Measurements from ENCODE around the gene C1GALT1.
"Not testable (repeated sequence)": the region's sequence is repeated elsewhere in the genome, so short reads cannot be mapped to it uniquely, and the experiment has no call there.

C1GALT1 gene

DNA sequence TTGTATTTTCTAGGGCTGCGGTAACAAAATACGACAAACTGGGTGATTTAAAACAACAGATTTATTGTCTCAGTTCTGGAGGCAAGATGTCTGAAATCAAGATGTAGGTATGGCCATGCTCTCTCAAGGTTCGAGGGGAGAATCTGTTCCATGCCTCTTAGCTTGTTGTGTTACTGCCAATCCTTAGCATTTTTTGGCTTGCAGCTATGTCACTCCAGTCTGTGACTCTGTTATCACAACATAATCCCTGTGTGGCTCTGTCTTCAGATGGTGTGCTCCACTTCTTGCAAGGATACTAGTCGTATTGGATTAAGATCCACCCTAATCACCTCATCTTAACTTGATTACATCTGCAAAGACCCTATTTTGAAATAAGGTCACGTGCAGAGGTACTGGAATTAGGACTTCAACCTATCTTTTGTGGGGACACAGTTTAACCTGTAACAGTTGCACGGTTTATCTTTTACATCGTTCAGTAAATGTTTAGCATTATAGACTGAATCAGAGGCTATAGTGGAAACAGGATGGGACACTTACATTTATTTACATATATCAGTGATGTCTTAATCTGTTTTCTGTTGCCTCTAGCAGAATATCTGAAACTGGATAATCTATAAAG, 3.1 kb downstream of the C1GALT1 start:
- Histone ChIP-seq H3K9me3 (replicated peaks; ENCODE audit: low read length) (no peaks in the 10 kb centered on the region), H3K36me3 (ENCODE audit: insufficient read depth, low read length) (peaks cover 18% of the 10 kb centered on the region), H3K27me3 (ENCODE audit: control insufficient read depth, insufficient read depth, low read length) (no peaks in the 10 kb centered on the region), H3K9ac (ENCODE audit: low read depth, low read length) (peak overlapping the region; percentile 95), H3K4me2 (ENCODE audit: low read length) (peak overlapping the region; percentile 81), H3K4me1 (ENCODE audit: control insufficient read depth, insufficient read depth, low read length) (peaks cover 46% of the 10 kb centered on the region), H3K4me3 (ENCODE audit: low read length) (peak overlapping the region; percentile 93)

- Histone ChIP-seq H3K4me1 (ENCODE audit: control insufficient read depth, insufficient read depth, low read length) (peaks cover 36% of the 10 kb centered on the region), H3K36me3 (ENCODE audit: insufficient read depth, low read length) (peaks cover 29% of the 10 kb centered on the region), H3K9me3 (replicated peaks; ENCODE audit: low read length) (no peaks in the 10 kb centered on the region), H3K27me3 (ENCODE audit: control insufficient read depth, insufficient read depth, low read length) (no peaks in the 10 kb centered on the region), H3K4me3 (ENCODE audit: low read length) (no peak overlapping the region), H3K4me2 (ENCODE audit: low read length) (peak overlapping the region; percentile 31), H3K9ac (ENCODE audit: low read depth, low read length) (no peak overlapping the region)
Measured at GRCh38 chr7:7188091-7188490, 5.7 kb downstream of the C1GALT1 start.

- peaks cover 29% of the 10 kb centered on the region for H3K36me3 ChIP-seq (ENCODE audit: insufficient read depth, low read length)
- peaks cover 36% of the 10 kb centered on the region for H3K4me1 ChIP-seq (ENCODE audit: control insufficient read depth, insufficient read depth, low read length)
- H3K27me3 ChIP-seq (ENCODE audit: control insufficient read depth, insufficient read depth, low read length) = no peaks in the 10 kb centered on the region
- no peaks in the 10 kb centered on the region for H3K9me3 ChIP-seq (replicated peaks; ENCODE audit: low read length)
- H3K4me3 ChIP-seq (ENCODE audit: low read length) = no peak overlapping the region
- H3K9ac ChIP-seq (ENCODE audit: low read depth, low read length) = no peak overlapping the region
- H3K4me2 ChIP-seq (ENCODE audit: low read length) = peak overlapping the region; percentile 28
Measured at GRCh38 chr7:7188742-7189141, 6.4 kb downstream of the C1GALT1 start.

DNA sequence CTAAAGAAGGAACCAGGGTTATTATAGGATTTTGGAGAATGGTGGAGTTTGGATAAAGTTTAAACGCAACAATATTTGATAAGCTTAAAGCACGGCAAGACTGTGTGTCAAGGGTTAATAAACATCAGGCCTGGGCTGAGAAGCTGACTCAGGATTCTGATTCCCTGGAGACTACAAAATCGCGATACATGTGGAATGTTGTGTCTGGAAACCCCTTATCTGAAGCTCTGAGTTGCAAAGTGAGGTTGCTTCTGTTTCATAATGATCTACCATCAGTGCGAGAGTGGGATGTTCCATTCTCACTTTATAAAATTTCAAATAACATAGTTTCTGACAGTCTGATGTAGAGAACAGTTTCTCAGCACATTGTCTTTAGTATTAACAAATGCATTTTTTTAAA, 7.8 kb downstream of the C1GALT1 start:
- peaks cover 32% of the 10 kb centered on the region for H3K4me1 ChIP-seq (ENCODE audit: control insufficient read depth, insufficient read depth, low read length)
- H3K27me3 ChIP-seq (ENCODE audit: control insufficient read depth, insufficient read depth, low read length) = no peaks in the 10 kb centered on the region
- H3K9ac ChIP-seq (ENCODE audit: low read depth, low read length) = no peak overlapping the region
- peak overlapping the region; percentile 4 for H3K4me2 ChIP-seq (ENCODE audit: low read length)
- H3K9me3 ChIP-seq (replicated peaks; ENCODE audit: low read length) = no peaks in the 10 kb centered on the region
- H3K4me3 ChIP-seq (ENCODE audit: low read length) = no peak overlapping the region
- H3K36me3 ChIP-seq (ENCODE audit: insufficient read depth, low read length) = peaks cover 28% of the 10 kb centered on the region

- Histone ChIP-seq H3K9me3 (replicated peaks; ENCODE audit: low read length) (no peaks in the 10 kb centered on the region), H3K4me3 (ENCODE audit: low read length) (no peak overlapping the region), H3K9ac (ENCODE audit: low read depth, low read length) (no peak overlapping the region), H3K27me3 (ENCODE audit: control insufficient read depth, insufficient read depth, low read length) (no peaks in the 10 kb centered on the region), H3K4me1 (ENCODE audit: control insufficient read depth, insufficient read depth, low read length) (peaks cover 27% of the 10 kb centered on the region), H3K4me2 (ENCODE audit: low read length) (no peak overlapping the region), H3K36me3 (ENCODE audit: insufficient read depth, low read length) (peaks cover 19% of the 10 kb centered on the region)
Measured at GRCh38 chr7:7191137-7191536, 8.8 kb downstream of the C1GALT1 start.

- peaks cover 11% of the 10 kb centered on the region for H3K36me3 ChIP-seq (ENCODE audit: insufficient read depth, low read length)
- not testable (repeated sequence) for H3K9ac ChIP-seq (ENCODE audit: low read depth, low read length); H3K4me2 ChIP-seq (ENCODE audit: low read length); H3K4me3 ChIP-seq (ENCODE audit: low read length); H3K9me3 ChIP-seq (replicated peaks; ENCODE audit: low read length); H3K27me3 ChIP-seq (ENCODE audit: control insufficient read depth, insufficient read depth, low read length)
- H3K4me1 ChIP-seq (ENCODE audit: control insufficient read depth, insufficient read depth, low read length) = peaks cover 15% of the 10 kb centered on the region
Measured at GRCh38 chr7:7192798-7193788, 10.7 kb downstream of the C1GALT1 start.

- H3K4me3 ChIP-seq (ENCODE audit: low read length); H3K9me3 ChIP-seq (replicated peaks; ENCODE audit: low read length); H3K4me2 ChIP-seq (ENCODE audit: low read length); H3K9ac ChIP-seq (ENCODE audit: low read depth, low read length); H3K27me3 ChIP-seq (ENCODE audit: control insufficient read depth, insufficient read depth, low read length); H3K36me3 ChIP-seq (ENCODE audit: insufficient read depth, low read length); H3K4me1 ChIP-seq (ENCODE audit: control insufficient read depth, insufficient read depth, low read length): not testable (repeated sequence)
Measured at GRCh38 chr7:7199592-7199991, 17.2 kb downstream of the C1GALT1 start.

DNA sequence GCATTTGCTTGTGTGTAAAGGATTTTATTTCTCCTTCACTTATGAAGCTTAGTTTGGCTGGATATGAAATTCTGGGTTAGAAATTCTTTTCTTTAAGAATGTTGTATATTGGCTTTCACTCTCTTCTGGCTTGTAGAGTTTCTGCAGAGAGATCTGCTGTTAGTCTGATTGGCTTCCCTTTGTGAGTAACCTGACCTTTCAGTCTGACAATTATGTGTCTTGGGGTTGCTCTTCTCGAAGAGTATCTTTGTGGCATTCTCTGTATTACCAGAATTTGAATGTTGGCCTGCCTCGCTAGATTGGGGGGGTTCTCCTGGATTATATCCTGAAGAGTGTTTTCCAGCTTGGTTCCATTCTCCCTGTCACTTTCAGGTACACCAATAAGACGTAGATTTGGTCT, 17.9 kb downstream of the C1GALT1 start:
- H3K9ac ChIP-seq (ENCODE audit: low read depth, low read length); H3K9me3 ChIP-seq (replicated peaks; ENCODE audit: low read length); H3K27me3 ChIP-seq (ENCODE audit: control insufficient read depth, insufficient read depth, low read length); H3K4me1 ChIP-seq (ENCODE audit: control insufficient read depth, insufficient read depth, low read length); H3K4me2 ChIP-seq (ENCODE audit: low read length); H3K4me3 ChIP-seq (ENCODE audit: low read length); H3K36me3 ChIP-seq (ENCODE audit: insufficient read depth, low read length): not testable (repeated sequence)

DNA sequence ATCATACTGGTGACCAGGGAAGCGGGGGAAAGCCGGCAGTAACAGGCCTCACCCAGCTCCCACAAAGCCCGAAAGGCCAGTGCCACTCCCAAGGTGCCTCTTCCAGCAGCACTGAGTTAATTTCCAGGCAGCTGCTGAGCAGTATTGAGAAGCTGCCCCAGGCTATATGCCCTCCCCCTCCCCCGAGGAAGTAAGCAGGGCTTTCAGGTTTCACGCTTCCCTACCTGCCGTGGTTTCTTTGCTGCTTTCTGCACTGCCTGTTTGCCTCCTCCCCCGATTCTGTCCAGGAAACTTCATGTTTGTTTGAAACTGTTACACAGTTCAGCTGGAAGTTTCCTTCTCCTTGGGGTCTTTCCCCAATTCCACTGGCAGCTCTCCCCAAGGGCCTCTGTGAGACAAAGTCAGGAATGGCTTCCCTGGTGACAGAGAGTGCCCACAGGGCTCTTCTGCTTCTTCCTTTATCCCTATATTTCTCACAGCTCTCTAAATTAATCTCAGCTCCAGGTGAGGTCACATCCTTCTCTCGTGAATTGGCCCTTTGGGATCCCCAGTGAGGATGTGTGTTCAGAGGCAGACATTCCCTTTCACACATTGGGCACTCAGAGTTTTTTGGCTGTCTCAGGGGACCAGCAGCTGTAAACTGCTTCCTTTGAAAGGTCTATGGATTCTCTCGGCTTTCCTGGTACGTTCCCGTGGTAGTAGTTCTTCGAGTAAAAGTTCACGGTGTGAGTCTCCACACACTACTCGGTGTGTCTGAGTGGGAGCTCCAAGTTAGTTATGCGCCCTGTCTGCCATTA, 19.4 kb downstream of the C1GALT1 start:
- H3K9ac ChIP-seq (ENCODE audit: low read depth, low read length) = no peak overlapping the region
- no peaks in the 10 kb centered on the region for H3K4me1 ChIP-seq (ENCODE audit: control insufficient read depth, insufficient read depth, low read length)
- H3K27me3 ChIP-seq (ENCODE audit: control insufficient read depth, insufficient read depth, low read length) = no peaks in the 10 kb centered on the region
- no peaks in the 10 kb centered on the region for H3K36me3 ChIP-seq (ENCODE audit: insufficient read depth, low read length)
- no peak overlapping the region for H3K4me2 ChIP-seq (ENCODE audit: low read length)
- no peak overlapping the region for H3K4me3 ChIP-seq (ENCODE audit: low read length)
- H3K9me3 ChIP-seq (replicated peaks; ENCODE audit: low read length) = peaks cover 3% of the 10 kb centered on the region

DNA sequence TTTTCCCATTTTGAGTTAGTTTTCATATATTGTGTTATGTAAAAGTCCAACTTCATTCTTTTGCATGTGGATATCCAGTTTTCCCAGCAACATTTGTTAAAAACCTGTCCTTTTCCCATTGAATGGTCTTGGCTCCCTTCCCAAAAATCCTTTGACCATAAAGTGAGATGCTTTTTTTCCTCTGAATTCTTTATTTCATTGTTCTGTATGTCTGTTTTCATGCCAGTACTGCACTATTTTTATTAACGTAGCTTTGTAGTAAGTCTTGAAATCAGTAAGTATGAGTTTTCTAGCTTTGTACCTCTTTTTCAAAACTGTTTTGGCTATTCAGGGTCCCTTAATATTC, 20.0 kb downstream of the C1GALT1 start:
- no peaks in the 10 kb centered on the region for H3K27me3 ChIP-seq (ENCODE audit: control insufficient read depth, insufficient read depth, low read length)
- no peaks in the 10 kb centered on the region for H3K4me1 ChIP-seq (ENCODE audit: control insufficient read depth, insufficient read depth, low read length)
- no peak overlapping the region for H3K4me3 ChIP-seq (ENCODE audit: low read length)
- no peak overlapping the region for H3K4me2 ChIP-seq (ENCODE audit: low read length)
- H3K9ac ChIP-seq (ENCODE audit: low read depth, low read length) = no peak overlapping the region
- peaks cover 3% of the 10 kb centered on the region for H3K9me3 ChIP-seq (replicated peaks; ENCODE audit: low read length)
- no peaks in the 10 kb centered on the region for H3K36me3 ChIP-seq (ENCODE audit: insufficient read depth, low read length)

DNA sequence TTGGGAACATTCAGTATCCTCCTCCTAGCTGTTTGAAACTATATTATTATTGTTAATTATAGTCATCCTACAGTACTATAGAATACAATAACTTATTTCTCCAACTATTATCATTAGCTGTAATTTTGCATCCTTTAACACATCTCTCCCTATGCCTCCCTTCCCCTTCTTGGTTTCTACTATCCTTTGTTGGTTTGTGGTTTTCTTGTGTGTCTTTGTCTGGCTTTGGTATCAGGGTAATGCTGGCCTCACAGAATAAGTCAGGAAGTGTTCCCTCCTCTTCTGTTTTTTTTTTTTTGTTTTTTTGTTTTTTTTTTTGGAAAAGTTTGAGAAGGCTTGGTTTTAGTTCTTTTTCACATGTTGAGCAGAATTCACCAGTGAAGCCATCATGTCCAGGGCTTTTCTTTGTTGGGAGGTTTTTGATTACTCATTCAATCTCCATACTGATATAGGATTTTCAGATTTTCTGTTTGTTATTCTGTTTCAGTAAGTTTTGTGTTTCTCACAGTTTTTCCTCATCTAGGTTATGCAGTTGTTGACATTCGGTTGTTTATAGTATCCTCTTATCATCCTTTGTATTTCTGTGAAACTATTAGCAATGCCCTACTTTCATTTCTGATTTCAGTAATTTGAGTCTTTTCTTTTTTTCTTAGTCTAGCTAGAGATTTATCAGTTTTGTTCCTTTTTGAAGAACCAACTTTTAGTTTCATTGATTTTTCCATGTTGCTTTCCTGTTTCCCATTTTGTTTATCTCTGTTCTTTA, 21.6 kb downstream of the C1GALT1 start:
- peaks cover 8% of the 10 kb centered on the region for H3K4me1 ChIP-seq (ENCODE audit: control insufficient read depth, insufficient read depth, low read length)
- peaks cover 3% of the 10 kb centered on the region for H3K9me3 ChIP-seq (replicated peaks; ENCODE audit: low read length)
- H3K4me2 ChIP-seq (ENCODE audit: low read length) = no peak overlapping the region
- no peak overlapping the region for H3K9ac ChIP-seq (ENCODE audit: low read depth, low read length)
- H3K27me3 ChIP-seq (ENCODE audit: control insufficient read depth, insufficient read depth, low read length) = no peaks in the 10 kb centered on the region
- no peak overlapping the region for H3K4me3 ChIP-seq (ENCODE audit: low read length)
- no peaks in the 10 kb centered on the region for H3K36me3 ChIP-seq (ENCODE audit: insufficient read depth, low read length)

Data from skeletal muscle satellite cell (primary cell).